PC-9 (cell line): ENCODE results near the gene ZNF423. TPM values are rescaled to one million over a fixed set of nuclear protein-coding genes. Genes with fewer than 3 reads are reported as not detected.

ENCODE experiments used
- BruUV-seq: library from RNA; stranded (reverse); fragments of 400-500 nt; replicated peaks from 2 replicates; lab custom pipeline; 2021; lab: Mats Ljungman, UMichigan
- CTCF ChIA-PET: fragments of 300-600 bp; sonication (Branson Sonifier 250); formaldehyde crosslinking; loops from one replicate; lab custom pipeline; 2022; ENCODE audit warnings: antibody characterized with exemption; lab: Charles Lee
- POLR2A ChIA-PET: fragments of 300-600 bp; sonication (Branson Sonifier 250); formaldehyde crosslinking; loops from one replicate; lab custom pipeline; 2022; ENCODE audit warnings: antibody characterized with exemption; ENCODE audit not compliant: unreplicated experiment; lab: Charles Lee
- DNase-seq, 2 experiments: peaks; one replicate each; pipeline versions ENCODE4 v3.0.0 to v3.0.0-alpha.2; 2015 to 2022; ENCODE audit warnings: mixed read lengths in 1 of 2
- H2AFZ ChIP-seq: fragments of 200-600 bp; sonication (generic); 2 replicates; pipeline ENCODE4 v1.8.1; 2017; ENCODE audit warnings: antibody characterized with exemption
- H3F3A ChIP-seq: fragments of 200-600 bp; sonication (generic); 2 replicates; pipeline ENCODE4 v1.8.1; 2017; ENCODE audit warnings: antibody characterized with exemption, mild to moderate bottlenecking, low read depth; ENCODE audit not compliant: insufficient read depth
- H3K27ac ChIP-seq: fragments of 200-600 bp; sonication (generic); 2 replicates; pipeline ENCODE4 v1.6.1; 2016; ENCODE audit warnings: mixed run types
- H3K27me3 ChIP-seq: fragments of 200-600 bp; sonication (generic); 2 replicates; pipeline ENCODE4 v1.6.1; 2016; ENCODE audit warnings: low read depth, mixed run types; ENCODE audit not compliant: insufficient read depth
- H3K36me3 ChIP-seq: fragments of 200-600 bp; sonication (generic); 2 replicates; pipeline ENCODE4 v1.6.1; 2016; ENCODE audit warnings: low read depth, mixed run types
- H3K4me1 ChIP-seq: fragments of 200-600 bp; sonication (generic); replicated peaks from 2 replicates; pipeline ENCODE4 v1.6.1; 2016; ENCODE audit warnings: mixed run types; ENCODE audit not compliant: insufficient read depth
- H3K4me2 ChIP-seq: fragments of 200-600 bp; sonication (generic); 2 replicates; pipeline ENCODE4 v1.6.1; 2017; ENCODE audit warnings: mixed run types
- H3K4me3 ChIP-seq: fragments of 200-600 bp; sonication (generic); 2 replicates; pipeline ENCODE4 v1.6.1; 2016; ENCODE audit warnings: mixed run types
- H3K79me2 ChIP-seq: fragments of 200-600 bp; sonication (generic); 2 replicates; pipeline ENCODE4 v1.6.1; 2017; ENCODE audit warnings: low read depth, mixed run types
- H3K9me2 ChIP-seq: fragments of 200-600 bp; sonication (generic); 2 replicates; pipeline ENCODE4 v1.8.1; 2017; ENCODE audit warnings: mild to moderate bottlenecking; ENCODE audit not compliant: insufficient read depth
- H3K9me3 ChIP-seq: fragments of 200-600 bp; sonication (generic); 2 replicates; pipeline ENCODE4 v1.8.1; 2016; ENCODE audit warnings: low read depth; ENCODE audit not compliant: insufficient read depth
- H4K20me1 ChIP-seq: fragments of 200-600 bp; sonication (generic); 2 replicates; pipeline ENCODE4 v1.8.1; 2017; ENCODE audit not compliant: insufficient read depth
- EZH2 ChIP-seq: fragments of 200-600 bp; sonication (generic); IDR thresholded peaks from 2 replicates; pipeline ENCODE4 v1.8.0; 2017; ENCODE audit warnings: antibody characterized with exemption, low read depth
- intact Hi-C: fragments of 100-400 bp; cut with micrococcal nuclease; formaldehyde crosslinking; loops from one replicate; pipeline ENCODE4 v1.10.0; 2022; ENCODE audit not compliant: unreplicated experiment
- total RNA-seq: library from RNA; stranded (reverse); gene quantifications from 2 replicates; pipeline ENCODE4 v1.2.3, GENCODE V29; 2021
- TF ChIP-seq, protein P1 (sequence below): fragments of 200-600 bp; sonication (generic); conservative IDR thresholded peaks from 2 replicates; pipeline ENCODE4 v1.6.1; 2017; ENCODE audit warnings: mixed run types, antibody characterized with exemption, mild to moderate bottlenecking, moderate library complexity

Gene ZNF423
- total RNA-seq, 1 experiment from 2014 or later: not detected

DNA sequence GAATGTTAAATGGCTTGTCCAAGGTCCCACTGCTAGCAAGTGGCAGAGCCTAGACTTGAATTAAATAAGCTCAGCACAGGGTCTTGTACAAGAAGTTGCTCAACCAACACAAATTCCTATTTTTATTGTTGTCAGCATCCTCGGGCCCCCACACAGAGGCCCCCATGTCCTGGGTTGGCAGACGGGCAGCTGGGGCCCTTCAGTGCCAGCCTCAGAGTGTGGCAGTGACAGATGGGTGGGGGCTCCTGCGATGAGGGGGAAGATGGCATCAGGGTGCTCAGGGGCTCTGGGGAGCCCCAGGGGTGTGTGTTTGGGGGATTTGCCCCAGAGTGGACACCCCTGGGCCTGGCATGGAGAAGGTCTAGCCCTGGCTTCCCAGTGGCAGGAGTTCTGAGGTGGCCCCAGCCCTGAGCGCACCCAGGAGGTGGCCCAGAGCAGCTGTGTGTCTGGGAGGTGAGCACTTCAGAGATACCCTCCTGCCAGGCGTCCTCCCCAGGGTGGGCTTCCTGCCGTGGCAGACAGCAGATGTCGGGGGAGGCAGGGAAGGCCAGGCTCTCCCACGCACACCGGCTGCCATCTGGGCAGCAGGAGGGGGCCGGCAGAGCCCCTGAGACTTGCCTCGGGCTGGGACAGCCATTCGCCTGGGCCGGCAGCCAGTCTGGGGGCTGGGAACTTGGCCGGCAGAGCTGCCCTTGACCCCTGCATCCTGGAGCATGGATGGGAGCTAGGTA, 331.5 kb downstream of the ZNF423 start:
- no peaks in the 10 kb centered on the region for H3K9me3 ChIP-seq
- no peak for DNase-seq
- H3K79me2 ChIP-seq: no peaks in the 10 kb centered on the region
- H4K20me1 ChIP-seq: no peaks in the 10 kb centered on the region; the same call in 1 of the 2 replicates
- TF ChIP-seq, protein P1, sequence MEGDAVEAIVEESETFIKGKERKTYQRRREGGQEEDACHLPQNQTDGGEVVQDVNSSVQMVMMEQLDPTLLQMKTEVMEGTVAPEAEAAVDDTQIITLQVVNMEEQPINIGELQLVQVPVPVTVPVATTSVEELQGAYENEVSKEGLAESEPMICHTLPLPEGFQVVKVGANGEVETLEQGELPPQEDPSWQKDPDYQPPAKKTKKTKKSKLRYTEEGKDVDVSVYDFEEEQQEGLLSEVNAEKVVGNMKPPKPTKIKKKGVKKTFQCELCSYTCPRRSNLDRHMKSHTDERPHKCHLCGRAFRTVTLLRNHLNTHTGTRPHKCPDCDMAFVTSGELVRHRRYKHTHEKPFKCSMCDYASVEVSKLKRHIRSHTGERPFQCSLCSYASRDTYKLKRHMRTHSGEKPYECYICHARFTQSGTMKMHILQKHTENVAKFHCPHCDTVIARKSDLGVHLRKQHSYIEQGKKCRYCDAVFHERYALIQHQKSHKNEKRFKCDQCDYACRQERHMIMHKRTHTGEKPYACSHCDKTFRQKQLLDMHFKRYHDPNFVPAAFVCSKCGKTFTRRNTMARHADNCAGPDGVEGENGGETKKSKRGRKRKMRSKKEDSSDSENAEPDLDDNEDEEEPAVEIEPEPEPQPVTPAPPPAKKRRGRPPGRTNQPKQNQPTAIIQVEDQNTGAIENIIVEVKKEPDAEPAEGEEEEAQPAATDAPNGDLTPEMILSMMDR: no peak
- TF ChIP-seq EZH2: no peak
- POLR2A ChIA-PET: no interaction called here
- CTCF ChIA-PET: no interaction called here
- no peaks in the 10 kb centered on the region for H3K9me2 ChIP-seq
- no peaks in the 10 kb centered on the region for H3F3A ChIP-seq
- H3K4me1 ChIP-seq: no peaks in the 10 kb centered on the region
- intact Hi-C loops: no loop called here
- no TSS peak for BruUV-seq
- H3K4me3 ChIP-seq: no peak overlapping the region
- H3K4me2 ChIP-seq: no peak overlapping the region
- H2AFZ ChIP-seq: no peak overlapping the region
- no peak overlapping the region for H3K27ac ChIP-seq
- H3K27me3 ChIP-seq: peaks cover 99% of the 10 kb centered on the region
- no peaks in the 10 kb centered on the region for H3K36me3 ChIP-seq

DNA sequence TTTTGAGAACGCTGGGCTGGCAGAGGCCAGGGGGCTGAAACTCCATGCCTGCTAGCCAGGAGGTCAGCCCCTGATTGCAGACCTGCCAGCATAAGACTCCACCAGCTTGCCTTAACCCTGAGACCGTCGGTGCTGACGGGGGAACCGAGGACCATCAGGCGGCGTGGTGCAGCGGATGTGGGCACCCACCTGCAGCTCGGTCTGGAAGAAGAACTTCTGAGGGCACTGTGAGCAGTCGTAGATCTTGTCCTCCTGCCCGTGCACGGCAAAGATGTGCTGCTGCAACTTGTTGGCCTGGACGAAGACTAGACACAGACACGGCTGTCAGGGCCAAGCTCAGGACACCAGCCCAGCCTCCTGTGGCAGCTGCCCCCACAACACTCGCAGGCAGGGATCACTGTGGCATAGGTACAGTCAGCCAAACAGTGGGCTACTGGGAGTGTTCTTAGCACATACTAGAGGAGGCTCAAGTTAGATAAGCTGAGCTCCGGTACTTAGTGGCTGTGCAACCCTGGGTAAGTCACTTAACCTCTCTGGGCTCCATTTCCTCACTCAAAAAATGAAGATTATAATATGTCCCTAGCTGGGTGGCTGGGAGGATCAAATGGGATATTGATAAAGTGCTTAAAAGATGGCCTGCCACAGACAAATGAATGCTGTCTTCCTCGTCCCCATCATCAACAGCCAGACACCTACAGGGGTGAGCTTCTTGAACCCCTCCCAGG, 332.3 kb downstream of the ZNF423 start:
- Histone ChIP-seq H3K4me1 (no peaks in the 10 kb centered on the region), H3K79me2 (no peaks in the 10 kb centered on the region), H3F3A (no peaks in the 10 kb centered on the region), H4K20me1 (no peaks in the 10 kb centered on the region; the same call in 1 of the 2 replicates), H3K9me3 (no peaks in the 10 kb centered on the region), H3K27ac (no peak overlapping the region), H3K27me3 (peaks cover 99% of the 10 kb centered on the region), H3K9me2 (no peaks in the 10 kb centered on the region), H3K4me2 (no peak overlapping the region), H3K36me3 (no peaks in the 10 kb centered on the region), H2AFZ (no peak overlapping the region), H3K4me3 (no peak overlapping the region)
- BruUV-seq: no TSS peak
- TF ChIP-seq EZH2: no peak
- TF ChIP-seq, protein P1: no peak
- ChIA-PET CTCF (no interaction called here), POLR2A (no interaction called here)
- intact Hi-C loops: no loop called here
- no peak for DNase-seq

DNA sequence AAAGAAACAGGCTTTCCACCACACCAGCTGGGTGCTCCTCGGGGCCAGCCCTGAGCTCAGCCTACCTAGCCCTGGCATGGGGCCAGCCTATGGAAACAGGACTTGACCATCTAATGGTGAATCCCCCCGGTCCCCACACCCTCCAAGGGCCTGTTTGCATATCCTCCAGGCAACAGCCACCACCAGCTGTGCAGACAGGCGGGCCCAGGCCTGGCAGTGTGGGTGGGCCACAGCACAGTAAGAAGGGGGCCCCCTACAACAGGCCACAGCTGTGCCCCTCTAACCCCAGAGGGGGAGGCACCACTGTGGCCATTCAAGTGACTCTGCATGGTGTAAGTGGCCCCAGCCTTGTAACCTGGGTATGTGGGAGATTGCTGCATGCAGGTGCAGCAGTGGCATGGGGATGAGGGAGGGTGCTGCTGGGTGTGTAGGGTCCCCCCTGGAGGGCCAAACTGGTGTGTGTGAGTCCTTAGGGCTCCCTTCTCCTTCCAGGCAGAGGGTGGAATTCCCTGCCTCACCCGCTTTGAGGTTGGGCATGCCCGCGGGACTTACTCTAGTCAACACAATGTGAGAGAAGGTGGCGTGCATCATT, 334.1 kb downstream of the ZNF423 start:
- intact Hi-C loops: no loop called here
- POLR2A ChIA-PET: no interaction called here
- no peak for DNase-seq
- Histone ChIP-seq H3K36me3 (no peaks in the 10 kb centered on the region), H3K27ac (no peak overlapping the region), H3K9me2 (no peaks in the 10 kb centered on the region), H3K79me2 (no peaks in the 10 kb centered on the region), H4K20me1 (no peaks in the 10 kb centered on the region; the same call in 1 of the 2 replicates), H3K4me2 (no peak overlapping the region), H2AFZ (no peak overlapping the region), H3K4me3 (no peak overlapping the region), H3K27me3 (peaks cover 97% of the 10 kb centered on the region), H3K9me3 (no peaks in the 10 kb centered on the region), H3F3A (no peaks in the 10 kb centered on the region), H3K4me1 (no peaks in the 10 kb centered on the region)
- no peak for TF ChIP-seq EZH2
- TF ChIP-seq, protein P1: no peak
- CTCF ChIA-PET: no interaction called here
- no TSS peak for BruUV-seq
